ENCODE data around the gene ANGPTL2.

- TF ChIP-seq POLR2A (IDR thresholded peaks at IDR 0.05; ENCODE audit: low read length) = no peak
- TF ChIP-seq GATA1 (IDR thresholded peaks at IDR 0.05; ENCODE audit: low read depth, low read length) = no peak
These were observed 42.8 kb downstream of the ANGPTL2 start for GRCh38 chr9:127079446-127080140.

Data from erythroblast (primary cell).